GM23248 (cell line): Measurements from ENCODE around the gene CRACR2A.

Experiments
- EZH2 ChIP-seq: fragments of 200-600 bp; sonication (generic); IDR thresholded peaks from 2 replicates; pipeline ENCODE4 v1.6.1; 2018; ENCODE audit warnings: antibody characterized with exemption, mild to moderate bottlenecking; ENCODE audit not compliant: insufficient read depth, poor library complexity, severe bottlenecking
- EZH2phosphoT487 ChIP-seq: fragments of 200-600 bp; sonication (generic); IDR thresholded peaks from 2 replicates; pipeline ENCODE4 v1.6.1; 2018; ENCODE audit warnings: antibody characterized with exemption, moderate library complexity, mild to moderate bottlenecking, low read depth; ENCODE audit not compliant: insufficient read depth

DNA sequence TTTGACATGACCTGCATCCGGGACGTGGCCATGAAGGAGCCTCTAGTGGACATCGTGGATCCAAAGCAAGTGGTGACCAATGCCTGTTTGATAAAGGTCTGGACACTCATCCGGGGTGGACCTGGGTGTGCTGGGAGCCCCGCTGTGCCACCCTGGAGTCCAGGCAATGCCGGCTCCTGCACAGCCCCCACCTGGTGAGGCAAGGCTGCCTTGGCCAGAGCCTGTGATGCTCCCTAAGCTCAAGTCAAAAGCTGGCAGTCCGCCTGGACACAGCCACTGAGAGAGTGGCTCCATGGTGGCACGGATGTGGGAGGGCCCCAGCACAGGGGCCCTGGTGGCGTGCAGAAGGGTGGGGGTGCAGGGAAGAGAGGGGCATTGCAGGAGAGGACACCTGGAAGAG, 176.0 kb downstream of the CRACR2A start:
- TF ChIP-seq EZH2 (no peak), EZH2phosphoT487 (no peak)
